DMS153 (cell line): ENCODE measurements around the gene PAK1.

Experiments
- DNase-seq: peaks from one replicate; lab custom pipeline; 2025; lab: John Stamatoyannopoulos, UW

Gene PAK1

GRCh38 chr11:77472991-77473800 lies 698 bp downstream of the PAK1 start:
- DNase-seq, result peak; percentile 30

DNA sequence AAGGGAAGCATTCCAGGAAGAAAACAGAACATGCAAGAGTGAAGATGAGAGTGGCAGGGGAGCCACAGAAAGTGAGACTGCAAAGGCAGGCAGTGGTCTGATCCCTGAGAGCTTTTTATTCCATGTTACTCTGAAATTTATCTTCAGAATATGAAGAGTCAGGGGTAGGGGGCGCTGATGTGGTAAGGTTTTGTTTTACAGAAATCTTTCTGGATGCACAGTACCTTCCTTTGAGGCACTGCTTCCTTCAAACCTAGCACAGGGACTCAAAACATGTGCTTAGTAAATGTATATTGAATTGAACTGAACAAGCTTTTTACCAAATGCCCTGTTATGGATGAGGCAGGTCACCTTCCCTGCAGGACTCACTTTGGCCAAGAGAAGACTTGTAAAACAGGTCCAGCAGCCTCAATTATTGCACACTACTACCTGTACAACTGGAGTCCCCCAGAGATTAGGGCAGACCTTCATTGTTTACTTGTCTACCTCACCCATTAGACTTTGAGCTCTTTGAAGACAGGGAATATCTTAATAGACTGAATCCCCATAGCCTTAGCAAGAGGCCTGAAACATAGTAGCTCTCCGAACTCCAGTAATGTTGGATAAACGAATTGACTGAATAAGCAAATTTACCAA lies 2.2 kb downstream of the PAK1 start:
- peak; percentile 30 for DNase-seq

GRCh38 chr11:77470971-77471370 lies 2.9 kb downstream of the PAK1 start:
- DNase-seq, result no peak

GRCh38 chr11:77470504-77470903 lies 3.4 kb downstream of the PAK1 start:
- DNase-seq, result no peak

GRCh38 chr11:77468527-77468926 lies 5.4 kb downstream of the PAK1 start:
- DNase-seq, result no peak

DNA sequence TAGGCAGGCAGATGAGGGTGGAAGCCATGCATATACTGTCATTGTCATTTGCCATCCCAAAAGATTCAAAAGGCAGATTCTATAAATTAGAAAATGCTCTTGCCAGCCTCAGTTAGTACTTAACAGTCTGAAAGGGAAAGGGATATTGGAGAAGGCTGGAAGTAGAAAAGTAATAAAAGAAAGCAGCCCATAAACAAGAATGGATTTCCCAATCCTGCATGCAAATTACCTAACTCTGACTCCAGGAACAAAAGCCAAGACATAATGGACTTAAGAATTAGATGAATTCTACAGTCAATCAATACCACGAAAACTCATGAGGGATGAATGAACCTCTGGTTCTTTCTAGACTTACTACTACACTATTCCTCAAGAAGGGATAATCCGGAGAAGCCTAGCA lies 5.9 kb downstream of the PAK1 start:
- DNase-seq, result no peak

GRCh38 chr11:77467233-77467632 lies 6.7 kb downstream of the PAK1 start:
- no peak for DNase-seq

DNA sequence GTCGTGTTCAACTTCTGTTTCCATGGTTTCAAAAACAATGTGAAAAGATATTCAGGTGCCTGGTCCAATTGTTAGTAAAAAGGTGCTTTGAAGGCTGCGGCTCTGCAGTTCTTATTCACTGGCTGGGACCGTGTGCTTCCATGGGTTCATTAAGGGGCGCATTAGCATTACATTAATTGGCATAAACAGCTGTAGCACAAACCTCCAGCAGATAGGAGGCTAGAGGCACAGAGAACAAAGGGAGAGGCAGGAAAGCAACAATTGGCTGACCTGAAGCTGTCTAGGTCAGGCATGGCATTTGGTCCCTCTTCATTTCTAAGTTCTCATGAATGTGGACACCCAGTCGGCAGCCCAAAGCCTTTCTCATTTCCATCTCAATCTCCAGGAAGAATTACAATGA lies 16.6 kb downstream of the PAK1 start:
- DNase-seq, result no peak

DNA sequence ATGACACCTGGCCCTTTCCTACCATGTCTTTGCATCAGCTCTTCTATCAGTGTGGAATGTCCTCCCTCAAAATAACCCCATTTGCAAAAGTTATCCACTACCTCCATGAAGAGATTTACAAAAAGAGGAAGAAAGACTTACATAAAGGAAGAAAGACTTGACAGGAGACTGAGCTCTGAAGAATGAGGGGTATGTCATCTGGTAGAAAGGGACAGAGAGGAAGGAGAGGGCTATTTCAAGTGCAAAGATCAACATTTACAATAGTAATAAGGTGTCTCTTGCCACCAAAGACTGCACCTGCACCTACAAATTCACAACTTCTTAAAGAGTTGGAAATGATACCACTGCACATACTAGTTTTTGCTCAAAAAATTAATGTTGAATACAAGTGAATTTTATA lies 18.2 kb downstream of the PAK1 start:
- DNase-seq, result no peak

GRCh38 chr11:77454867-77455655 lies 18.8 kb downstream of the PAK1 start:
- no peak for DNase-seq

DNA sequence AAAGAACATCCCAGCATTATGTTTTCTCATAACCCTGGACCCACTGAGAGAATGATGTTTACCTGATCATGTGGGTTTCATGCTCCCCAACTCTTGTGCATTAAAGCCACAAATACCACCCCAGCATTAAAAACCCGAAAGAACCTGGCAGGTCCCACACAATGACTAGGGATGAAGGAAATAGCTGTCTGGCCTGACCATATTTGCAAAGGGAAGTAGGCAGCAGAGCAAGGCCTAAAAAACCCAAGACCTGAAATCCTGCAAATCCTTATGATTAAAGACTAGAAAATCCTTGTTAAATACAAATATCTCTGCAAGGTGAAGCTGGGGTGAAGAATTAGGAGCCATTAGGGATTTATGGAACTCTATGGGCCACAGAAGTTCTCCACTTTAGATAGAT lies 23.7 kb downstream of the PAK1 start:
- DNase-seq, result no peak

DNA sequence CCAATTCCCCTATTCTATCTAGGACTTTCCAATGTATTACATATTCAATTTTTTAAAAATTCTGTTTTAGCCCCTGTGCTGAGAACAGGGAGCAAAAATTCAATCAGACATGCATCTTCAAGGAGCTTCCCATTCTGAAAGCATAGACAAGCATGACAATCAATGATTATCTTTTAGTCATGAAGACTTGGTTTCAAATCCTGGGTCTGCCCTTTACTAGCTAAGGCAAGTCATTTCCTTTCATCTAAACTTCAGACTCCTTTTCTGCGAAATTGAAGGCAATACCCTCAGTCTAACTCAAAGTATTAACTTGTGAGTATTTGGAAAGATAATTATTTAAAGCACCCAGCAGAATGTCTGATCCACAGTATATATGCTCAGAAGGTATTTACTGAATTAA lies 24.1 kb downstream of the PAK1 start:
- no peak for DNase-seq

DNA sequence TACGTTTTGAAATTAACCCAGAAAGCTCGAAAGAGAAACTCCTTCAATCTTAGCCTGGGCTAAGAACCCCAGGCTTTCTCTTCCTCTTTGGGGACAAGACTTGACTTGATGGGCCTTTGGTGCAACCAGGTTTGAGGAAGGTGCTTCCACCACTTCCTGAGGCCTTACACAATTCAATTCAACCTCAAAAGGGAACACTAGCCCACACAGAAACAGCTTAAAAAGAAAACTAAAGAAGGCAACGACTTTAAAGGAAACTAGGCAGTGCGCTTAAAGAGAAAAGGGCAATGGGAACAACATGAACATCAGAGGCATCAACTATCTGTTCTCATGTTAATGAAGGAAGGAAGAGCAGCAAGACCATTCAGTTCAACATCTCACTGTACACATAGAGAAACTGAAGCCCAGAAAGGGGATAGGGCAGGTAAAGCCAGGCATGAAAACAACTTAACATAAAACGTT lies 24.8 kb downstream of the PAK1 start:
- DNase-seq, result no peak

DNA sequence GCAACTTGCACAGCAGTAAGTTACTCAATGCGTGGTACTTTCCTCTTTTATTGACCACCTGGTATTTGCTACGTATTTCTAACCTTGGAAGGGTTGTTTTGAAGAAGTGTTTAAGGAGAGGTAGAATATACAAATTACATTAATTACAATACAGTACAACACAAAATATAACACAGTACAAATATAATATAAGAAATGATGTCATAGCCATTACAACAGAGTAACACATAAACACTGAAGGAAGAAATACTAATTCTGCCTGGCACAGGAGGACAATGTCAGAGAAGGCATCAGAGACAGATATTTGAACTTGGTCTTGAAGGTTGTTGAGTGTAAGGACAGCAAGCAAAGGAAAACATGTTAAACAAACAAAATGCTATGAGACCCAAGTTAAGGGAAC lies 25.6 kb downstream of the PAK1 start:
- no peak for DNase-seq

DNA sequence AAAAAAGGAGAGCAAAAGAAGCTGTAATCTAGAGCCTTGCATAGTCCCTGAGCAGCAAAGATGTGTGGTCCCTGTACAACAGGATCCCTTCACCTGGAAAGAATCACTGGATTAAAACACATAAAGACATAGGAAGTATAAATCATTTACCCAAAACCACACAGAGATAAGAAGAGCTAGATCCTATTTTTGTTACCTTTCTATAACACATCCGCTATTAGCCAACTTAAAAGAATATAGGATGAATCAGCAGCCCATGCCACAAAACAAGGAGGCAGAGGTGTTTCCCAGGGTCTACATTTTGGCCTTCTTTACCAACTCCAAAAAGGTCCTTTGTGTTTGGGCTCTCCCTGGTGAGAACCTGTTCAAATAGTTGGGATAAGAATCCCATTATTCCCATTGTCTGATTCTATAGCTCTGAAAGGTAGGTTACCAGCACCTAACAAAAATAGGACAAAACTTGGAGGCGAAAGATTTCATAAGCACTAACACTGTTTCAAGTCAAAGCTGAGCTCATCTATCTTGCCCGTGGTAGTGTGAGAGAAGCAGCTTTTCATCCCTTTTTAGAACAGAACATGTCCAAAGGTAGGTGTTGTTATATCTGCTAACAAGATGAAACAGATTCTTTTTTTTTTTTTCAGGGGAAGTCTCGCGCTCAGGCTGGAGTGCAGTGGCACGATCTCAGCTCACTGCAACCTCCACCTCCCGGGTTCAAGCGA lies 26.8 kb downstream of the PAK1 start:
- DNase-seq, result no peak

- no peak for DNase-seq
Observed at GRCh38 chr11:77444261-77444660, 29.6 kb downstream of the PAK1 start.

DNA sequence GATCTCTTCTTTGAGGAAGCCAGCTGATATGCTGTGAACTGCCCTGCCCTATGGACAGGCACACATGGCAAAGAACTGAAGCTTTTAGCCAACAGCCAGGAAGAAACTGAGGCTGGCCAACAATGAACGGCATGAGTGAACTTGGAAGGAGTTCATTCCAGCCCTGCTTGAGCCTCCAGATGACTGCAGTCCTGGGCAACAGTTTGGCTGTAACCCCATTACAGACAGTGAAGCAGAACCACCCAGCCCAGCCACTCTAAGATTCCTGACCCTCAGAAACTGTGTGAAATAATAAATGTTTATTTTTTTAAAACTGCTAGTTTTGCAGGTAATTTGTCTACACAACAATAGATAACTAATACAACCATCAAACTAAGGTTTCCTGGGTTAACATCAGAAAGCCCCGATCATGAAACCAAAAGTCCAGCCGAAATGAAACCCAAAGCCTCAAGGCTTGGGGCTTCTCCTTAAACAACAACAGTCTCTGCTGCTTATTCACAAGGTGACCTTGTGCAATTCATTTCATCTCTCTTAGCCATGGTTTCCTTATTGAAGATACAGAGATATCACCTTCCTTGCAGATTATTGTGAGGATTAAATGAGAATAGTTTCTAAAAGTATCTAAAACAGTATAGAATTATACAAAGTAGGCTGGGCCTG lies 31.4 kb downstream of the PAK1 start:
- DNase-seq, result no peak

GRCh38 chr11:77441426-77441825 lies 32.5 kb downstream of the PAK1 start:
- no peak for DNase-seq

DNA sequence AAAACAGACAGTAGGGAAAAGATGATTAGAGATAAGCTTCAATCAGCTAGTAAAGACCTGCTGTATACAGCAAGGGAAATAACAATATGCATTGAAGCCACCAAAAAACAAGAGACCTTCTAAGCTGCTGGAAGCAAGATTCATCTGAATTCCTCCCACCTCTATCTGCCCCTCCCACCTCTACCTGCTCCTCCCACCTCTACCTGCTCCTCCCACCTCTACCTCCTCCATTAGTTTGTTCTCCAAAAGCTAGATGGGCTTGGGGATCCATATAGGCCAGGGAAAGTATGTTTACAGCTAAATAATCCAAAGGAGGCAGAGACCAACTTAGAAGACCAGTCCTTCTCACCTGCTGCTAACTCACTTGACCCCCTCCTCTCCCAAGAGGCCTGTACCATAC lies 33.2 kb downstream of the PAK1 start:
- DNase-seq, result no peak

DNA sequence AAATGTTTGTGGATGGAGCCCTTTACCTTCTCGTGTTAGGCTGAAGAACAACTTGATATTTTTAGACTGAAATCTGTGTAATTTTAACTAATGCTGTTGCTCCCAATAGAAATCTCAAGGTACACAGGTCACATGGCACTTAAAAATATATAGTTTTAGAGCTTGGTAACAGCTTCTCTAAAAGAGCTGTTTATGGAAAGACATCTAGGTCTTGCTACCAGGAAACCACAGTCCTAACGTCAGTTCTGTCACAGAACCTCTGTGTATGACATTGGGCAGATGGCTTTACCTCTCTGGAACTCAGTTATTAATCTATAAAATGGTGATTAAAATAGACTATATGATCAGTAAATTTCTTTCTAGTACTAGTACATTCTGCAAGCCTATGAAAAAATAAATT lies 35.4 kb downstream of the PAK1 start:
- no peak for DNase-seq

- DNase-seq, result no peak
Observed at GRCh38 chr11:77436969-77437368, 36.9 kb downstream of the PAK1 start.

- no peak for DNase-seq
Observed at GRCh38 chr11:77436506-77436905, 37.4 kb downstream of the PAK1 start.
